Measurements from ENCODE around the gene PRPF8.

DNA sequence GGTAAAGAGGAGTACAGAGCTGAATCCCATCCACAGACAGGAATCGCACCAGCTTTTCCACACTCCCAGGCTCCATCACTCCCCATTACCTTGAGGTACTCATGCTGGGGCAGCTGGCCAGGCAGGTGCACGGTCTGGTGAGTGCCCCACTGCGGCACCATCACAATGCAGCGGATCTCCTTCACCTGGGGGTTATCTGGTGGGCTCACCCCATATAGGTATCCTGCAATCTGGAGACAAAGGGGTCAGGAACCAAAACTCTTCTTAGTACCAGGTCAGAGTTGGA is 33.2 kb downstream of the PRPF8 start:
- TF ChIP-seq CTCF (IDR thresholded peaks at IDR 0.05; ENCODE audit: borderline replicate concordance, extremely low read depth, low read length, poor library complexity, severe bottlenecking) (no peak), EZH2 (IDR thresholded peaks at IDR 0.05; ENCODE audit: borderline replicate concordance, low read depth, low read length, severe bottlenecking) (no peak)

Data from DND-41 (cell line).